SK-N-SH treated with all-trans-retinoic acid at 6 μM for 48 hours (cell line): Measurements from ENCODE around the gene TAF1B.

Source experiments
- ATAC-seq: fragments of 200-7000 bp; cut with Tn5 transposase; 3 replicates; pipeline ENCODE4 v1.9.1; 2020; ENCODE audit warnings: mild to moderate bottlenecking, moderate library complexity
- ARNTL ChIP-seq: fragments of 450-650 bp; formaldehyde crosslinking; IDR thresholded peaks from 2 replicates; pipeline ENCODE4 v1.5.0; 2020; ENCODE audit warnings: low read depth, mild to moderate bottlenecking, moderate library complexity, borderline replicate concordance
- BACH2 ChIP-seq: fragments of 250-450 bp; sonication (Bioruptor Pico); IDR thresholded peaks from 2 replicates; pipeline ENCODE4 v1.9.0; 2021; ENCODE audit warnings: mild to moderate bottlenecking, borderline replicate concordance
- CREB5 ChIP-seq: fragments of 250-450 bp; sonication (Bioruptor Pico); IDR thresholded peaks from 2 replicates; pipeline ENCODE4 v1.5.1; 2020; ENCODE audit warnings: low read depth, mild to moderate bottlenecking, moderate library complexity
- CSDC2 ChIP-seq: fragments of 250-450 bp; sonication (Bioruptor Pico); IDR thresholded peaks from 2 replicates; pipeline ENCODE4 v1.5.0; 2020; ENCODE audit warnings: mild to moderate bottlenecking, moderate library complexity
- CSRNP3 ChIP-seq: fragments of 250-450 bp; sonication (Bioruptor Pico); IDR thresholded peaks from 2 replicates; pipeline ENCODE4 v1.5.1; 2021; ENCODE audit warnings: mild to moderate bottlenecking, moderate library complexity
- ESRRG ChIP-seq: fragments of 250-450 bp; sonication (Bioruptor Pico); IDR thresholded peaks from 2 replicates; pipeline ENCODE4 v1.6.1; 2021; ENCODE audit warnings: mild to moderate bottlenecking
- GLIS3 ChIP-seq: fragments of 250-450 bp; sonication (Bioruptor Pico); IDR thresholded peaks from 2 replicates; pipeline ENCODE4 v1.5.0; 2020; ENCODE audit warnings: mild to moderate bottlenecking, moderate library complexity
- ISL1 ChIP-seq: fragments of 250-450 bp; sonication (Bioruptor Pico); IDR thresholded peaks from 2 replicates; pipeline ENCODE4 v2.1.2; 2022; ENCODE audit warnings: mild to moderate bottlenecking, moderate library complexity
- OSR1 ChIP-seq: fragments of 250-450 bp; sonication (Bioruptor Pico); IDR thresholded peaks from 2 replicates; pipeline ENCODE4 v1.8.0; 2022; ENCODE audit warnings: moderate library complexity, mild to moderate bottlenecking, inconsistent platforms
- PATZ1 ChIP-seq: fragments of 250-450 bp; sonication (Bioruptor Pico); IDR thresholded peaks from 2 replicates; pipeline ENCODE4 v1.8.0; 2020; ENCODE audit warnings: mild to moderate bottlenecking, moderate library complexity, borderline replicate concordance
- POU6F1 ChIP-seq: fragments of 250-450 bp; sonication (Bioruptor Pico); IDR thresholded peaks from 2 replicates; pipeline ENCODE4 v1.8.0; 2021; ENCODE audit warnings: low read depth, mild to moderate bottlenecking, moderate library complexity, borderline replicate concordance
- RARB ChIP-seq: fragments of 250-450 bp; sonication (Bioruptor Pico); IDR thresholded peaks from 2 replicates; pipeline ENCODE4 v1.8.0; 2021; ENCODE audit warnings: mild to moderate bottlenecking, moderate library complexity
- SNAI2 ChIP-seq: fragments of 250-450 bp; sonication (Bioruptor Pico); IDR thresholded peaks from 2 replicates; pipeline ENCODE4 v1.5.0; 2020; ENCODE audit warnings: mild to moderate bottlenecking, moderate library complexity
- TCF4 ChIP-seq: fragments of 250-450 bp; sonication (Bioruptor Pico); IDR thresholded peaks from 2 replicates; pipeline ENCODE4 v1.8.0; 2021; ENCODE audit warnings: mild to moderate bottlenecking, moderate library complexity, borderline replicate concordance
- TOX ChIP-seq: fragments of 250-450 bp; sonication (Bioruptor Pico); IDR thresholded peaks from 2 replicates; pipeline ENCODE4 v1.8.0; 2021; ENCODE audit warnings: mild to moderate bottlenecking, moderate library complexity, borderline replicate concordance
- TSHZ2 ChIP-seq: fragments of 250-450 bp; sonication (Bioruptor Pico); IDR thresholded peaks from 2 replicates; pipeline ENCODE4 v1.5.0; 2020; ENCODE audit warnings: mild to moderate bottlenecking, moderate library complexity
- ZFP3 ChIP-seq: fragments of 250-450 bp; sonication (Bioruptor Pico); IDR thresholded peaks from 2 replicates; pipeline ENCODE4 v1.5.0; 2020; ENCODE audit warnings: mild to moderate bottlenecking, moderate library complexity
- ZFP30 ChIP-seq: fragments of 450-650 bp; formaldehyde crosslinking; IDR thresholded peaks from 2 replicates; pipeline ENCODE4 v1.5.0; 2022; ENCODE audit warnings: mild to moderate bottlenecking, moderate library complexity
- ZNF565 ChIP-seq: fragments of 450-650 bp; formaldehyde crosslinking; conservative IDR thresholded peaks from 2 replicates; pipeline ENCODE4 v1.5.0; 2020; ENCODE audit warnings: low read depth, mild to moderate bottlenecking, moderate library complexity
- ZNF8 ChIP-seq: fragments of 450-650 bp; formaldehyde crosslinking; IDR thresholded peaks from 2 replicates; pipeline ENCODE4 v1.5.0; 2020; ENCODE audit warnings: mild to moderate bottlenecking, moderate library complexity

TAF1B gene

GRCh38 chr2:9847140-9847539, 3.9 kb downstream of the TAF1B start:
- no peak for ATAC-seq
- TF ChIP-seq ZNF8 (CRISPR knock-in tag), result no peak
- TF ChIP-seq TOX (CRISPR knock-in tag), result no peak
- TF ChIP-seq ZFP30, result no peak
- TF ChIP-seq CSRNP3, result no peak

GRCh38 chr2:9852881-9853280, 9.6 kb downstream of the TAF1B start:
- ATAC-seq, result no peak
- TF ChIP-seq SNAI2 (CRISPR knock-in tag), result no peak
- no peak for TF ChIP-seq PATZ1 (CRISPR knock-in tag)
- no peak for TF ChIP-seq CREB5 (CRISPR knock-in tag)
- TF ChIP-seq BACH2 (CRISPR knock-in tag), result no peak
- TF ChIP-seq TOX (CRISPR knock-in tag), result no peak
- no peak for TF ChIP-seq TCF4 (CRISPR knock-in tag)
- TF ChIP-seq ZFP30, result no peak
- no peak for TF ChIP-seq CSDC2 (CRISPR knock-in tag)
- TF ChIP-seq OSR1, result no peak
- TF ChIP-seq ZNF565 (CRISPR knock-in tag), result no peak
- TF ChIP-seq POU6F1 (CRISPR knock-in tag), result no peak
- TF ChIP-seq ESRRG (CRISPR knock-in tag), result no peak
- TF ChIP-seq RARB (CRISPR knock-in tag), result no peak
- no peak for TF ChIP-seq ISL1
- no peak for TF ChIP-seq CSRNP3
- TF ChIP-seq ZNF8 (CRISPR knock-in tag), result no peak
- TF ChIP-seq ZFP3 (CRISPR knock-in tag), result no peak
- no peak for TF ChIP-seq GLIS3 (CRISPR knock-in tag)
- TF ChIP-seq ARNTL, result no peak

GRCh38 chr2:9857814-9858729, 14.8 kb downstream of the TAF1B start:
- no peak for ATAC-seq
- TF ChIP-seq RARB (CRISPR knock-in tag), result no peak
- no peak for TF ChIP-seq ESRRG (CRISPR knock-in tag)
- no peak for TF ChIP-seq OSR1
- TF ChIP-seq TOX (CRISPR knock-in tag), result no peak
- no peak for TF ChIP-seq TSHZ2 (CRISPR knock-in tag)
- no peak for TF ChIP-seq ARNTL
- no peak for TF ChIP-seq TCF4 (CRISPR knock-in tag)
- TF ChIP-seq ZFP3 (CRISPR knock-in tag), result no peak
- TF ChIP-seq BACH2 (CRISPR knock-in tag), result no peak
- TF ChIP-seq CSDC2 (CRISPR knock-in tag), result no peak
- TF ChIP-seq ZFP30, result no peak
